ENCODE results near the gene NRL. TPM values are rescaled to one million over a fixed set of nuclear protein-coding genes. Genes with fewer than 3 reads are reported as not detected.

NRL gene
- total and polyA plus RNA-seq, 9 of the 15 experiments (the other 6 are each of a cell fraction or from before 2014, with no cell fraction given) = 0.07 to 2.7 (median 1.4) TPM; not detected in 1

DNA sequence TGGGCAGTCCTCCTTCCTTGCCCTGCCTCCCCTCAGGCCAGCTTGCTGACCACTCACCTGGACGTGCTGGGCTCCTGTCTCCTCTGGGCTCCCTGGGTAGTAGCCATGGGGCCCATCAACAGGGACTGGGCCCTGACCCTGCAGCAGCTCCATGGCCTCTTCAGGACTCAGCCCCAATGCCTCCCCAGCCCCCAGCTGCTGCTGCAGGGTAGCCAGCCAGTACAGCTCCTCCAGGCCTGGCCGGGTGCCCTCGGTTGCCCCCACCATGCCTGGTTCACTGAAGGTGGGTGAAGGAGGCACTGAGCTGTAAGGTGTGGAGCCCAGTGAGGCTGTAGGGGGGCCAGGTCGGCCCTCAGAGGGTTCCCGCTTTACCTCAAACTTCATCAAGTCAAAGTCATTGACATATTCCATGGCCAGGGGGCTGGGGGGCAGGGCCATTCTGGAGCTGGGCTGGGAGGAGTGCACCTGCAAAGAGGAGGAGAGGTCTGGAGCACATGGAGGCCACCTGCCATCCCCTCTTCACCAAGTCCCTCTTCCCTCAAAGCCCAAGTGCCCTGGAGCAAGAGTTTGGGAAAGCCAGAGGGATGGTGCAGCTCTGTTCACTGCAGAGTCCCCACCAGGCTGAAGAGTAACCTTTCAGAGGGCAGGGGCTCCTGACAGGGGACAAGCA lies 32.2 kb downstream of the NRL start (continued):
- TF ChIP-seq ZNF395 (CRISPR knock-in tag; IDR thresholded peaks at IDR 0.05) = no peak
- TF ChIP-seq GATAD2B (IDR thresholded peaks at IDR 0.05; ENCODE audit: borderline replicate concordance) = no peak

GRCh38 chr14:24081739-24082211 lies 33.0 kb downstream of the NRL start:
- DNase-seq (ENCODE audit: extremely low read depth in 1 of 4, low spot score in 3 of 4) = no peak
- H3K27me3 ChIP-seq (ENCODE audit: control insufficient read depth in 2 of 2, insufficient read depth in 2 of 2, low read length in 2 of 2) = no peaks in the 10 kb centered on the region
- in situ Hi-C loops (cut with MboI) = no loop called here
- H3K79me2 ChIP-seq (ENCODE audit: control insufficient read depth, insufficient read depth, low read length) = no peaks in the 10 kb centered on the region
- no peak for FAIRE-seq
- H3K9me1 ChIP-seq (ENCODE audit: control insufficient read depth, insufficient read depth, low read length) = no peaks in the 10 kb centered on the region
- H3K9me3 ChIP-seq (replicated peaks; ENCODE audit: control insufficient read depth, insufficient read depth, low read depth, low read length) = no peaks in the 10 kb centered on the region
- H3K4me2 ChIP-seq (ENCODE audit: insufficient read depth, low read length) = peak overlapping the region; percentile 69
- H3K36me3 ChIP-seq (ENCODE audit: control insufficient read depth, insufficient read depth, low read length) = no peaks in the 10 kb centered on the region
- H3K9ac ChIP-seq (ENCODE audit: insufficient read depth in 1 of 2, low read depth in 2 of 2, low read length in 2 of 2) = peak overlapping the region; percentile 53 to 80; a peak in 3 of 4 replicates
- TF ChIP-seq ZFX (CRISPR knock-in tag; IDR thresholded peaks at IDR 0.05) (peak; percentile 12; the same call in 1 of the 2 replicates), ZNF143 (CRISPR knock-in tag; IDR thresholded peaks at IDR 0.05) (no peak), PHF8 (IDR thresholded peaks at IDR 0.05; ENCODE audit: borderline replicate concordance, low read length) (0 out of 2 replicates have a peak, but pooled peaks have one; percentile 5), SP1 (CRISPR knock-in tag; IDR thresholded peaks at IDR 0.05) (0 out of 2 replicates have a peak, but pooled peaks have one; percentile 5), DMBX1 (CRISPR knock-in tag; IDR thresholded peaks at IDR 0.05; ENCODE audit: borderline replicate concordance) (no peak), NFXL1 (CRISPR knock-in tag; IDR thresholded peaks at IDR 0.05) (no peak)
- H2AFZ ChIP-seq (ENCODE audit: low read depth, low read length) = peak overlapping the region; percentile 81
- ATAC-seq = no peak
- CTCF ChIA-PET (ENCODE audit: low intra/inter-chr PET ratio) = interaction anchor here (0.7 kb wide), 1 partner anchor 24 kb away, joined by 5 read pairs; no protein-coding TSS in a partner anchor
- POLR2A ChIA-PET = interaction anchor here (1.1 to 5.5 kb wide), 6 partner anchors 8 to 32 kb away, joined by 3 to 40 read pairs (median 5); partner anchors contain the start of genes CPNE6, DCAF11, NRL and PCK2
- BruUV-seq (replicated peaks) = no TSS peak
- H4K20me1 ChIP-seq (replicated peaks; ENCODE audit: control insufficient read depth, insufficient read depth, low read length) = no peaks in the 10 kb centered on the region
- H3K4me3 ChIP-seq = peak overlapping the region; percentile 53
- intact Hi-C loops (cut with micrococcal nuclease) = no loop called here
- peak overlapping the region; percentile 77 for H3K27ac ChIP-seq (ENCODE audit: extremely low read depth, low read depth, low read length)
- WGBS (ENCODE audit: insufficient coverage, low coverage, missing lambda C conversion rate) = 11% methylated on average over 10 of the region's 26 CpGs
- peaks cover 18 to 31% of the 10 kb centered on the region in 2 experiments for H3K4me1 ChIP-seq (replicated peaks in 1 of 2; ENCODE audit: control insufficient read depth in 2 of 2, insufficient read depth in 2 of 2, low read length in 2 of 2)
